Parietal lobe (tissue), 1 donor: ENCODE data around the gene PRR23A. TPM values are rescaled to one million over a fixed set of nuclear protein-coding genes. Genes with fewer than 3 reads are reported as not detected.

Experiments used
- total RNA-seq: library from RNA; depleted of rRNA; stranded (reverse); fragments of >200 nt; gene quantifications from one replicate; pipeline ENCODE4 v1.2.3, GENCODE V29; 2014

Gene PRR23A
- not detected for total RNA-seq

DNA sequence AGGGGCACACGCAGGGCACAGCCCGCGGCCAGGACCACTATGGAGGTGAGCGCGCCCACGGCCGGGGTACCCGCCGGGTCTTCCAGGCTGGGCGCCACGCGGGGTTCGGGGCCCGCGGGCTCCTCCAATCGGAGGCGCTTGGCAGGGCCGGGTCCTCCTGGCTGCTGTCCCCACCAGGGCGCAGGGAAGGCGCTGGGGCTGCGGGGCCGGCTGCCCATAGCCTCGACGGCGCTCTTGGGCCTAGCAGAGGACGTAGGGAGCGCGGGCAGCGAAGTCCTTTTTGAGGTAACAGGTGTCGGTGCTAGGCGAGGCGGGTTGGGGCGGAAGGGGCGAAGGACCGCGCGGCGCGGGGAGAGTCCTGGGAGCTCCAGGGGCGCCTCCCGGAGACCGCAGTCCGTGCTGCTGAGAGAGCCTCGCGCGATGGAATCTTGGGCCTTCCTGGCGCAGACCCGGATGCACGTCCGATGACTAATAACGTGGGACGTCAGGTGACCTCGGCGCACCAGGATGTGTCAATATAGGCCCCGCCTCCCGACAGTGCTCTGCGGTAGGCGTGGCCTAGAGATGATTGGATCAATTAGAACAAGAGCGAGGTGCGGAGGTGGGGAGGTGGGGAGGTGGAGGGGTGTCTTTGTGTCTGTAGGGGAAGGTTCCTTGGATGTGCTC is at the start of gene PRR23A:
Gene PRR23A (minus strand): TSS at position 218 of the 666 bp plus-strand sequence. CDS start 0 bp downstream, at position 218.

DNA sequence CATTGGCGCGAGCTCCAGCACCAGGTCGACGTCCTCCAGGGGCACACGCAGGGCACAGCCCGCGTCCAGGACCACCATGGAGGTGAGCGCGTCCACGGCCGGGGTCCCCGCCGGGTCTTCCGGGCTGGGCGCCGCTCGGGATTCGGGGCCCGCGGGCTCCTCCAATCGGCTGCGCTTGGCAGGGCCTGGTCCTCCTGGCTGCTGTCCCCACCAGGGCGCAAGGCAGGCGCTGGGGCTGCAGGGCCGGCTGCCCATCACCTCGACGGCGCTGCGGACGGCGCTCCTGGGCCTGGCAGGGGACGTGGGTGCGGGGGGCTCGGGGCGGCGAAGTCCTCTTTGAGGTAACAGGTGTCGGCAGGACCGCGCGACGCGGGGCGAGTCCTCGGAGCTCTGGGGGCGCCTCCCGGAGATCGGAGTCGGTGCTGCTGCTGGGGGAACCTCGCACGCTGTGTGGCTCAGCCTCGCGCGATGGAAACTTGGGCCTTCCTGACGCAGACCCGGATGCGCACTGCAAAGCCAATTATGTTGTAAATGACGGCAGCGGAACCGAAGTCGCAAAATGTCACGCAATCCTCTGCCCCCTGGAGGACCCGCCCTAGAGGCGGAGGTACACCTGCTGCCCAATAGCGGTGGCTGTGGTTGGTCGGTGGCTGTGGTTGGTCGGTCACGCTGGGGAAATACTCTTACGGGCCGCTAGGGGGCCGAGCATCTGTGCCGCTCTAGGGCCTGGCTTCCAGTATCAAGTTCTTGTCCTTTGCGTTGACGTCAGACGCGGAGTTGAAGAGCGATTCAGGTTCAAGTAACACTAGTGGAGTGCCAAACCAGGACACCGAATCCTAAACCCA is 38.5 kb upstream of the PRR23A start, which contains the start of gene PRR23C:
Gene PRR23C (minus strand): TSS at position 527 of the 845 bp plus-strand sequence. CDS start 272 bp downstream, at position 255.

DNA sequence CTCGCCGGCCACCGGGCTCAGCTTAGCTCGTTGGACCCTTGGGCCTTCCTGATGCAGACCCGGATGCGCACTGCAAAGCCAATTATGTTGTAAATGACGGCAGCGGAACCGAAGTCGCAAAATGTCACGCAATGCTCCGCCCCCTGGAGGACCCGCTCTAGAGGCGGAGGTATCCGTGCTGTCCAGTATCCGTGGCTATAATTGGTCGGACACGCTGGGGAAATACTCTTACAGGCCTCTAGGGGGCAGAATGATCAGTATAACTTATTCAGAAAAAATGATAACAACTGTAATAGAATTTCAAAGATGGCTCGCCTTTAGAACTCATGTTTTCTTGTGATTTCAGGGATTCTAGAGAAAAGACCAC is 14.8 kb upstream of the PRR23A start, which contains the start of gene PRR23B:
Gene PRR23B (minus strand): TSS at position 59 of the 367 bp plus-strand sequence. CDS start 265 bp downstream, outside the sequence.

Other genes with a start within 250 kb of the PRR23A start
- gene PIK3CB, start 171.3 kb downstream of the PRR23A start, total RNA-seq: 36.3 TPM
- 0.31 TPM for gene FOXL2, start 59.1 kb downstream of the PRR23A start, total RNA-seq
- 0.94 TPM for gene FOXL2NB, start 59.1 kb downstream of the PRR23A start, total RNA-seq
- not detected for gene PRR23B, start 14.7 kb upstream of the PRR23A start, total RNA-seq
- not detected for gene PRR23C, start 38.6 kb upstream of the PRR23A start, total RNA-seq